Measurements from ENCODE around the gene LSAMP. TPM values are rescaled to one million over a fixed set of nuclear protein-coding genes. Genes with fewer than 3 reads are reported as not detected.

LSAMP gene
- polyA plus RNA-seq, 1 of the 3 experiments (the other 2 are of a cell fraction): 6.6 TPM

- ChIA-PET POLR2A (no interaction called here), CTCF (no interaction called here)
- peaks cover 0 to 12% of the 10 kb centered on the region in 2 experiments; a peak in 1 of 4 replicates for H3K4me1 ChIP-seq (ENCODE audit: control insufficient read depth in 1 of 2, insufficient read depth in 2 of 2, low read depth in 1 of 2, low read length in 1 of 2)
- DNase-seq: no peak
- no peak overlapping the region for H3K4me2 ChIP-seq
- no peak overlapping the region for H3K4me3 ChIP-seq (ENCODE audit: low read depth in 2 of 2, low read length in 1 of 2)
- no peaks in the 10 kb centered on the region for H3K79me2 ChIP-seq (ENCODE audit: insufficient read depth)
- TF ChIP-seq CTCF (IDR thresholded peaks at IDR 0.05) (peak; percentile 13; the same call in 1 of the 2 replicates), EP300 (IDR thresholded peaks at IDR 0.05; ENCODE audit: borderline replicate concordance in 1 of 2, low read depth in 1 of 2, low read length in 1 of 2) (no peak)
- H3F3A ChIP-seq (replicated peaks; ENCODE audit: insufficient read depth): no peaks in the 10 kb centered on the region
- WGBS (ENCODE audit: low lambda C conversion rate): 68% methylated on average over 4 of the region's 4 CpGs
- no peaks in the 10 kb centered on the region for H3K9me3 ChIP-seq
- no peaks in the 10 kb centered on the region for H3K9me2 ChIP-seq
- no peak overlapping the region for H3K27ac ChIP-seq (ENCODE audit: low read depth in 2 of 2, low read length in 1 of 2)
- no peak overlapping the region for H3K9ac ChIP-seq
- no peaks in the 10 kb centered on the region for H4K20me1 ChIP-seq (ENCODE audit: insufficient read depth)
- H3K36me3 ChIP-seq (replicated peaks in 1 of 2; ENCODE audit: control insufficient read depth in 1 of 2, insufficient read depth in 2 of 2, low read length in 1 of 2): no peaks in the 10 kb centered on the region
- H3K27me3 ChIP-seq (ENCODE audit: insufficient read depth): no peaks in the 10 kb centered on the region
- H2AFZ ChIP-seq (ENCODE audit: low read depth): no peak overlapping the region
Measured at GRCh38 chr3:115977866-115978265, 467.4 kb downstream of the LSAMP start.

- Histone ChIP-seq H2AFZ (ENCODE audit: low read depth) (no peak overlapping the region), H3K36me3 (replicated peaks in 1 of 2; ENCODE audit: control insufficient read depth in 1 of 2, insufficient read depth in 2 of 2, low read length in 1 of 2) (no peaks in the 10 kb centered on the region), H3K27me3 (ENCODE audit: insufficient read depth) (no peaks in the 10 kb centered on the region), H3F3A (replicated peaks; ENCODE audit: insufficient read depth) (no peaks in the 10 kb centered on the region), H3K4me2 (no peak overlapping the region; the same call in 1 of the 2 replicates), H3K79me2 (ENCODE audit: insufficient read depth) (no peaks in the 10 kb centered on the region), H4K20me1 (ENCODE audit: insufficient read depth) (no peaks in the 10 kb centered on the region), H3K27ac (ENCODE audit: low read depth in 2 of 2, low read length in 1 of 2) (no peak overlapping the region), H3K4me1 (ENCODE audit: control insufficient read depth in 1 of 2, insufficient read depth in 2 of 2, low read depth in 1 of 2, low read length in 1 of 2) (peaks cover 0 to 12% of the 10 kb centered on the region in 2 experiments; a peak in 2 of 4 replicates), H3K9ac (no peak overlapping the region), H3K9me2 (no peaks in the 10 kb centered on the region), H3K9me3 (no peaks in the 10 kb centered on the region), H3K4me3 (ENCODE audit: low read depth in 2 of 2, low read length in 1 of 2) (no peak overlapping the region)
- no peak for DNase-seq
- ChIA-PET CTCF (interaction anchor here (1.0 kb wide), 1 partner anchor 10 kb away, joined by 3 read pairs; no protein-coding TSS in a partner anchor), POLR2A (no interaction called here)
- WGBS (ENCODE audit: low lambda C conversion rate): 83% methylated on average over 1 of the region's 1 CpG
- TF ChIP-seq NFIC (IDR thresholded peaks at IDR 0.05; ENCODE audit: borderline replicate concordance) (no peak), REST (IDR thresholded peaks at IDR 0.05; ENCODE audit: low read depth, low read length) (no peak), JUND (IDR thresholded peaks at IDR 0.05) (no peak), CHD2 (IDR thresholded peaks at IDR 0.05; ENCODE audit: low read length, partially characterized antibody) (no peak), RXRA (IDR thresholded peaks at IDR 0.05; ENCODE audit: borderline replicate concordance, low read depth) (no peak), MAX (IDR thresholded peaks at IDR 0.05; ENCODE audit: low read depth) (no peak), ELF1 (IDR thresholded peaks at IDR 0.05) (no peak), MXI1 (IDR thresholded peaks at IDR 0.05; ENCODE audit: low read depth, low read length) (no peak), GABPA (IDR thresholded peaks at IDR 0.05; ENCODE audit: low read depth) (no peak), NRF1 (IDR thresholded peaks at IDR 0.05; ENCODE audit: low read depth, low read length) (no peak), FOXM1 (IDR thresholded peaks at IDR 0.05; ENCODE audit: low read depth) (no peak), RAD21 (IDR thresholded peaks at IDR 0.05; ENCODE audit: low read length) (no peak), USF1 (IDR thresholded peaks at IDR 0.05; ENCODE audit: borderline replicate concordance, low read depth) (no peak), YY1 (IDR thresholded peaks at IDR 0.05; ENCODE audit: low read depth) (no peak), CTCF (IDR thresholded peaks at IDR 0.05) (no peak), TAF1 (IDR thresholded peaks at IDR 0.05; ENCODE audit: borderline replicate concordance, low read depth, low read length) (no peak), USF2 (IDR thresholded peaks at IDR 0.05; ENCODE audit: borderline replicate concordance, low read depth, low read length) (no peak)
Measured at GRCh38 chr3:115975796-115976195, 469.5 kb downstream of the LSAMP start.

All from SK-N-SH (cell line).